Gastroesophageal sphincter (tissue), 3 donors: ENCODE measurements around the gene RIMS1.

Source experiments
- CTCF ChIP-seq, 4 experiments: fragments of 200-600 bp in 2 of 4; fragments of 450-650 bp in 2 of 4; sonication (generic) in 1 of 4; IDR thresholded peaks; one replicate each; pipeline ENCODE4 v1.5.1; 2017 to 2019; ENCODE audit warnings: antibody characterized with exemption in 4 of 4, mild to moderate bottlenecking in 2 of 4, moderate library complexity in 2 of 4
- EP300 ChIP-seq: sonication (generic); formaldehyde crosslinking; IDR thresholded peaks from one replicate; pipeline ENCODE4 v1.6.1; 2017; ENCODE audit warnings: antibody characterized with exemption, mild to moderate bottlenecking
- POLR2A ChIP-seq, 2 donors: fragments of 450-650 bp; IDR thresholded peaks; one replicate each; pipeline ENCODE4 v1.6.1; 2017; ENCODE audit warnings: antibody characterized with exemption in 2 of 2, mild to moderate bottlenecking in 2 of 2, moderate library complexity in 1 of 2
- POLR2AphosphoS5 ChIP-seq: sonication (generic); formaldehyde crosslinking; IDR thresholded peaks from one replicate; pipeline ENCODE4 v1.6.1; 2017; ENCODE audit warnings: antibody characterized with exemption

- no peak for TF ChIP-seq POLR2A (IDR thresholded peaks at IDR 0.05)
- no peak for TF ChIP-seq POLR2AphosphoS5
- TF ChIP-seq CTCF (IDR thresholded peaks at IDR 0.05) = no peak
- TF ChIP-seq EP300 = no peak
These were observed 531.4 kb downstream of the RIMS1 start for GRCh38 chr6:72417759-72418158.
